ENCODE measurements around the gene NUP93.

DNA sequence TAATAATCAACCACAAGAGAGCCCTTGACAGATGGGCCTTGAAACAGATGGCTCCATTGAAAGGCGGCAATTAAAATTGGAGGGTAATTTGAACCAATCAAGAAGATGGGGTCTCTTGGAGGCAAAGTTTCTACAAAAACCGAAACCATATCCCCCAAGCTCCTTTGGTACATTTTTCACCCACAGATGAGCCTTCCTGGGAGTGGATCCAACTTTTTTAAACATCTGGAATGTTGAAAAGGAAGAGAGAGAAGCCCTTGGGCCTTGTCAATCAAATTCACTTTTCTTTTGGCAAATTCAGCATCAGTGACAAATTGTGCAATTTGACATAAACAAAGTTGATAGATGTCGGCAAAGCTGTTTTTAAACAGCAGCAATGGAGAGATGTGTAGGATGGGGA lies 13.2 kb upstream of the NUP93 start:
- TF ChIP-seq CTCF (IDR thresholded peaks at IDR 0.05) (no peak), POLR2A (IDR thresholded peaks at IDR 0.05) (no peak)
